Measurements from ENCODE around the gene ITGA6.

- TF ChIP-seq CTCF (IDR thresholded peaks at IDR 0.05 in 4 of 5, conservative IDR thresholded peaks at IDR 0.05 in 1 of 5), result no peak
- TF ChIP-seq POLR2A (IDR thresholded peaks at IDR 0.05), result no peak
These were observed 20.6 kb downstream of the ITGA6 start for GRCh38 chr2:172447811-172448493.

Data from gastrocnemius medialis (tissue), 4 donors.